ENCODE measurements around the gene CCDC74B.
"Not testable (repeated sequence)": the region's sequence is repeated elsewhere in the genome, so short reads cannot be mapped to it uniquely, and the experiment has no call there.

DNA sequence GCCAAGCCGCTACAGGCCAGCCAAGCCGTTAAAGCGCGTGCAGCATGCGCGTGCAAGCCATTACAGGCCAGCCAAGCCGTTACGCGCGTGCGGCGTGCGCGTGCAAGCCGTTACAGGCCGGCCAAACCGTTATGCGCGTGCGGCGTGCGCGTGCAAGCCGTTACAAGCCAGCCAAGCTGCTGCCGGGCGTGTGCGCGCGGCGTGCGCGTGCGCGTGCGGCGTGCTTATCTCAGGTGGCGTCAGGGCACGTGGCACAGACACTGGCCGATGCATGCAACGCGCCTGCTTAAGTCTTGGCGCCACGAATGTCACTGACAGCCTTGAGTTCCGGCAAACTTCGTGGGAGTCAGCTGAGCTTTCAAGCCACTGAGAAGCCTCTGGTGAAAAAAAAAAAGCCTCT lies 24.0 kb downstream of the CCDC74B start:
- not testable (repeated sequence) for TF ChIP-seq FOXM1 (IDR thresholded peaks at IDR 0.05; ENCODE audit: borderline replicate concordance); CTBP1 (IDR thresholded peaks at IDR 0.05; ENCODE audit: borderline replicate concordance); NFRKB (IDR thresholded peaks at IDR 0.05); FOXK2 (IDR thresholded peaks at IDR 0.05); ZNF384 (IDR thresholded peaks at IDR 0.05); ELF4 (IDR thresholded peaks at IDR 0.05); ARNT (IDR thresholded peaks at IDR 0.05); SP1 (IDR thresholded peaks at IDR 0.05); TARDBP (IDR thresholded peaks at IDR 0.05); FOXA1 (IDR thresholded peaks at IDR 0.05); HDGF (IDR thresholded peaks at IDR 0.05; ENCODE audit: borderline replicate concordance)
- TF ChIP-seq, protein P1, sequence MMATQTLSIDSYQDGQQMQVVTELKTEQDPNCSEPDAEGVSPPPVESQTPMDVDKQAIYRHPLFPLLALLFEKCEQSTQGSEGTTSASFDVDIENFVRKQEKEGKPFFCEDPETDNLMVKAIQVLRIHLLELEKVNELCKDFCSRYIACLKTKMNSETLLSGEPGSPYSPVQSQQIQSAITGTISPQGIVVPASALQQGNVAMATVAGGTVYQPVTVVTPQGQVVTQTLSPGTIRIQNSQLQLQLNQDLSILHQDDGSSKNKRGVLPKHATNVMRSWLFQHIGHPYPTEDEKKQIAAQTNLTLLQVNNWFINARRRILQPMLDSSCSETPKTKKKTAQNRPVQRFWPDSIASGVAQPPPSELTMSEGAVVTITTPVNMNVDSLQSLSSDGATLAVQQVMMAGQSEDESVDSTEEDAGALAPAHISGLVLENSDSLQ (IDR thresholded peaks at IDR 0.05): not testable (repeated sequence)
